ENCODE data around the gene ETV1. TPM values are rescaled to one million over a fixed set of nuclear protein-coding genes. Genes with fewer than 3 reads are reported as not detected.

The ETV1 gene
- total RNA-seq, 1 experiment from 2014 or later, result 0.52 TPM

GRCh38 chr7:13879143-13879542, 110.3 kb downstream of the ETV1 start:
- intact Hi-C loops (cut with micrococcal nuclease; ENCODE audit: unreplicated experiment), result no loop called here
- Histone ChIP-seq H3K9me3 (no peaks in the 10 kb centered on the region), H3K4me1 (no peaks in the 10 kb centered on the region), H3K4me3 (ENCODE audit: low read depth, low read length) (no peak overlapping the region), H3K36me3 (ENCODE audit: control insufficient read depth, insufficient read depth, low read length) (no peaks in the 10 kb centered on the region), H3K27me3 (replicated peaks; ENCODE audit: control insufficient read depth, insufficient read depth, low read length) (no peaks in the 10 kb centered on the region; the same call in 1 of the 2 replicates)
- CTCF ChIA-PET, result no interaction called here
- Mint-ChIP-seq H3K27ac (ENCODE audit: unreplicated experiment) (no peak overlapping the region), H3K9me3 (ENCODE audit: unreplicated experiment) (no peaks in the 10 kb centered on the region), H3K4me3 (ENCODE audit: unreplicated experiment) (no peak overlapping the region), H3K27me3 (ENCODE audit: insufficient read depth, unreplicated experiment) (peaks cover 26% of the 10 kb centered on the region), H3K36me3 (ENCODE audit: insufficient read depth, unreplicated experiment) (no peaks in the 10 kb centered on the region), H3K4me1 (ENCODE audit: low read depth, unreplicated experiment) (no peaks in the 10 kb centered on the region)
- POLR2A ChIA-PET, result no interaction called here
- BruUV-seq (replicated peaks), result no TSS peak
- TF ChIP-seq CTCF (IDR thresholded peaks at IDR 0.05; ENCODE audit: insufficient read depth in 1 of 2, low read depth in 1 of 2, low read length in 1 of 2, severe bottlenecking in 1 of 2, unreplicated experiment in 1 of 2), result no peak
- DNase-seq, result no peak

GRCh38 chr7:13878154-13878553, 111.3 kb downstream of the ETV1 start:
- Mint-ChIP-seq H3K36me3 (ENCODE audit: insufficient read depth, unreplicated experiment) (no peaks in the 10 kb centered on the region), H3K9me3 (ENCODE audit: unreplicated experiment) (no peaks in the 10 kb centered on the region), H3K27me3 (ENCODE audit: insufficient read depth, unreplicated experiment) (peaks cover 25% of the 10 kb centered on the region), H3K4me3 (ENCODE audit: unreplicated experiment) (no peak overlapping the region), H3K4me1 (ENCODE audit: low read depth, unreplicated experiment) (no peaks in the 10 kb centered on the region), H3K27ac (ENCODE audit: unreplicated experiment) (no peak overlapping the region)
- Histone ChIP-seq H3K4me1 (no peaks in the 10 kb centered on the region), H3K27me3 (replicated peaks; ENCODE audit: control insufficient read depth, insufficient read depth, low read length) (no peaks in the 10 kb centered on the region; the same call in 1 of the 2 replicates), H3K4me3 (ENCODE audit: low read depth, low read length) (no peak overlapping the region), H3K9me3 (no peaks in the 10 kb centered on the region), H3K36me3 (ENCODE audit: control insufficient read depth, insufficient read depth, low read length) (no peaks in the 10 kb centered on the region)
- no peak for TF ChIP-seq CTCF (IDR thresholded peaks at IDR 0.05; ENCODE audit: insufficient read depth in 1 of 2, low read depth in 1 of 2, low read length in 1 of 2, severe bottlenecking in 1 of 2, unreplicated experiment in 1 of 2)
- no TSS peak for BruUV-seq (replicated peaks)
- intact Hi-C loops (cut with micrococcal nuclease; ENCODE audit: unreplicated experiment), result no loop called here
- no peak for DNase-seq
- POLR2A ChIA-PET, result no interaction called here
- CTCF ChIA-PET, result no interaction called here

DNA sequence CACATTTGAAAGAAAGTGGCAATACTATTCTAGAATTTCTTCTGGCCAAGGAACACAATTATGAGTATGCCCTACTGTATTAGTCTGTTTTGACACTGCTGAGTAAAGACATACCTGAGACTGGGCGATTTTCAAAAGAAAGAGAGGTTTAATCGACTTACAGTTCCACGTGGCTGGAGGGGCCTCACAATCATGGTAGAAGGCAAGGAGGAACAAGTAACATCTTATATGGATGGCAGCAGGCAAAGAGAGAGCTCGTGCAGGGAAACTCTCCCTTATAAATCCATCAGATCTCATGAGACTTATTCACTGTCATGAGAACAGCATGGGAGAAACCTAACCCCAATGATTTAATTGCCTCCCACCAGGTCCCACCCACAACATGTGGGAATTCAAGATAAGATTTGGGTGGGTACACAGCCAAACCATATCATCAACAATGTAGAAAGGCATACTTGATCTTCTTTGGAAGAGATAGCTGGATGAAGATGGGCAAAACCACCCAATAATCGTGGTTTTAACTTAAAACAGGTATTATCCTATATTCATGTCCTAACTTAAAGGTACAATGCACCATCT, 113.9 kb downstream of the ETV1 start:
- H3K4me1 ChIP-seq, result no peaks in the 10 kb centered on the region
- H3K27ac Mint-ChIP-seq (ENCODE audit: unreplicated experiment), result no peak overlapping the region

More for the DNA sequence above, 113.9 kb downstream of the ETV1 start:
- no peak for DNase-seq
- no peaks in the 10 kb centered on the region for H3K36me3 Mint-ChIP-seq (ENCODE audit: insufficient read depth, unreplicated experiment)
- no peaks in the 10 kb centered on the region for H3K9me3 Mint-ChIP-seq (ENCODE audit: unreplicated experiment)
- ChIA-PET CTCF (no interaction called here), POLR2A (no interaction called here)
- H3K9me3 ChIP-seq, result no peaks in the 10 kb centered on the region
- no peaks in the 10 kb centered on the region for H3K36me3 ChIP-seq (ENCODE audit: control insufficient read depth, insufficient read depth, low read length)
- intact Hi-C loops (cut with micrococcal nuclease; ENCODE audit: unreplicated experiment), result no loop called here
- H3K27me3 ChIP-seq (replicated peaks; ENCODE audit: control insufficient read depth, insufficient read depth, low read length), result no peaks in the 10 kb centered on the region; the same call in 1 of the 2 replicates
- no peaks in the 10 kb centered on the region for H3K4me1 Mint-ChIP-seq (ENCODE audit: low read depth, unreplicated experiment)
- no peak overlapping the region for H3K4me3 Mint-ChIP-seq (ENCODE audit: unreplicated experiment)
- H3K4me3 ChIP-seq (ENCODE audit: low read depth, low read length), result no peak overlapping the region
- no peak for TF ChIP-seq CTCF (IDR thresholded peaks at IDR 0.05; ENCODE audit: insufficient read depth in 1 of 2, low read depth in 1 of 2, low read length in 1 of 2, severe bottlenecking in 1 of 2, unreplicated experiment in 1 of 2)
- H3K27me3 Mint-ChIP-seq (ENCODE audit: insufficient read depth, unreplicated experiment), result peaks cover 27% of the 10 kb centered on the region
- no TSS peak for BruUV-seq (replicated peaks)

Measured in Caco-2 (cell line).